GM23338 (cell line): ENCODE results near the gene CASK. TPM values are rescaled to one million over a fixed set of nuclear protein-coding genes. Genes with fewer than 3 reads are reported as not detected.

ENCODE experiments used
- ATAC-seq: fragments of 200-7000 bp; cut with Tn5 transposase; 3 replicates; pipeline ENCODE4 v1.9.1; 2020
- DNase-seq: peaks from one replicate; pipeline ENCODE4 v3.0.0-alpha.2; 2015; ENCODE audit warnings: low spot score
- H2AFZ ChIP-seq: fragments of 200-600 bp; sonication (generic); 2 replicates; pipeline ENCODE4 v1.8.0; 2016; ENCODE audit warnings: antibody characterized with exemption, mild to moderate bottlenecking, moderate library complexity
- H3F3A ChIP-seq: fragments of 200-600 bp; sonication (generic); replicated peaks from 2 replicates; pipeline ENCODE4 v1.8.0; 2017; ENCODE audit warnings: antibody characterized with exemption, mixed run types, low read depth
- H3K27ac ChIP-seq: fragments of 200-600 bp; sonication (generic); 2 replicates; pipeline ENCODE4 v1.6.1; 2016; ENCODE audit warnings: low read depth
- H3K27me3 ChIP-seq: fragments of 200-600 bp; sonication (generic); 2 replicates; pipeline ENCODE4 v1.8.0; 2016; ENCODE audit warnings: mild to moderate bottlenecking, mixed run types, moderate library complexity; ENCODE audit not compliant: insufficient read depth
- H3K36me3 ChIP-seq: fragments of 200-600 bp; sonication (generic); 2 replicates; pipeline ENCODE4 v1.8.0; 2016; ENCODE audit warnings: mild to moderate bottlenecking; ENCODE audit not compliant: insufficient read depth
- H3K4me1 ChIP-seq: fragments of 200-600 bp; sonication (generic); 2 replicates; pipeline ENCODE4 v1.8.0; 2016; ENCODE audit warnings: mild to moderate bottlenecking, moderate library complexity; ENCODE audit not compliant: insufficient read depth
- H3K4me2 ChIP-seq: fragments of 200-600 bp; sonication (generic); 2 replicates; pipeline ENCODE4 v1.7.1; 2017; ENCODE audit warnings: mixed run types
- H3K4me3 ChIP-seq: fragments of 200-600 bp; sonication (generic); 2 replicates; pipeline ENCODE4 v1.6.1; 2016; ENCODE audit warnings: mixed run types
- H3K79me2 ChIP-seq: fragments of 200-600 bp; sonication (generic); replicated peaks from 2 replicates; pipeline ENCODE4 v1.8.0; 2017; ENCODE audit warnings: mild to moderate bottlenecking; ENCODE audit not compliant: insufficient read depth
- H3K9me2 ChIP-seq: fragments of 200-600 bp; sonication (generic); 2 replicates; pipeline ENCODE4 v1.8.0; 2017; ENCODE audit not compliant: insufficient read depth
- H4K20me1 ChIP-seq: fragments of 200-600 bp; sonication (generic); replicated peaks from 2 replicates; pipeline ENCODE4 v1.8.0; 2017; ENCODE audit warnings: mild to moderate bottlenecking; ENCODE audit not compliant: insufficient read depth
- H3K27ac Mint-ChIP-seq: 2 replicates; pipeline ENCODE4 v1.8.0; 2020; ENCODE audit warnings: inconsistent platforms, mild to moderate bottlenecking, moderate library complexity, mixed read lengths
- H3K27me3 Mint-ChIP-seq: 3 replicates; pipeline ENCODE4 v1.8.0; 2022; ENCODE audit warnings: low read depth, mild to moderate bottlenecking, moderate library complexity, mixed read lengths, inconsistent platforms; ENCODE audit not compliant: insufficient read depth, poor library complexity
- H3K36me3 Mint-ChIP-seq: 3 replicates; pipeline ENCODE4 v1.8.0; 2021; ENCODE audit warnings: low read depth, mild to moderate bottlenecking, inconsistent platforms, moderate library complexity, mixed read lengths
- H3K4me1 Mint-ChIP-seq: 3 replicates; pipeline ENCODE4 v1.8.0; 2020; ENCODE audit warnings: mild to moderate bottlenecking, inconsistent platforms, mixed read lengths
- H3K4me3 Mint-ChIP-seq: 3 replicates; pipeline ENCODE4 v1.8.0; 2021; ENCODE audit warnings: moderate library complexity, mild to moderate bottlenecking, inconsistent platforms, mixed read lengths
- H3K9me3 Mint-ChIP-seq: 3 replicates; pipeline ENCODE4 v1.8.0; 2020; ENCODE audit warnings: moderate library complexity, mild to moderate bottlenecking, inconsistent platforms, mixed read lengths
- CREB1 ChIP-seq: fragments of 250-450 bp; sonication (Bioruptor Pico); IDR thresholded peaks from 2 replicates; pipeline ENCODE4 v1.5.0; 2020; ENCODE audit warnings: low read depth, mild to moderate bottlenecking, moderate library complexity
- EZH2 ChIP-seq: fragments of 200-600 bp; sonication (generic); IDR thresholded peaks from one replicate; pipeline ENCODE4 v1.8.0; 2017; ENCODE audit warnings: antibody characterized with exemption, mild to moderate bottlenecking, low read depth; ENCODE audit not compliant: unreplicated experiment
- EZH2phosphoT487 ChIP-seq: fragments of 200-600 bp; sonication (generic); IDR thresholded peaks from one replicate; pipeline ENCODE4 v1.8.1; 2018; ENCODE audit warnings: antibody characterized with exemption; ENCODE audit not compliant: unreplicated experiment
- JUNB ChIP-seq: IDR thresholded peaks from one replicate; pipeline ENCODE4 v1.6.1; 2016; ENCODE audit warnings: antibody characterized with exemption; ENCODE audit not compliant: unreplicated experiment
- NANOG ChIP-seq: IDR thresholded peaks from 2 replicates; pipeline ENCODE4 v1.6.1; 2016; ENCODE audit warnings: antibody characterized with exemption, borderline replicate concordance
- ZNF114 ChIP-seq: fragments of 250-450 bp; sonication (Bioruptor Pico); IDR thresholded peaks from 2 replicates; pipeline ENCODE4 v1.5.0; 2020; ENCODE audit warnings: mild to moderate bottlenecking, moderate library complexity
- ZNF331 ChIP-seq: fragments of 250-450 bp; sonication (Bioruptor Pico); IDR thresholded peaks from 2 replicates; pipeline ENCODE4 v1.5.0; 2020; ENCODE audit warnings: low read depth, mild to moderate bottlenecking, moderate library complexity
- polyA plus RNA-seq: library from polyadenylated mRNA; unstranded; fragments of >200 nt; fragmentation: Nextera tagmentation; extraction: Ambion mirVana; gene quantifications from 2 replicates; pipeline ENCODE4 v1.2.1, GENCODE V29; 2016
- total RNA-seq: library from RNA; depleted of rRNA; stranded (reverse); fragments of >200 nt; shearing (Covaris generic); gene quantifications from 2 replicates; pipeline ENCODE4 v1.2.3, GENCODE V29; 2014
- TF ChIP-seq, protein P1 (sequence below): fragments of 250-450 bp; sonication (Bioruptor Pico); IDR thresholded peaks from 2 replicates; pipeline ENCODE4 v1.5.0; 2020; ENCODE audit warnings: mild to moderate bottlenecking, moderate library complexity
- TF ChIP-seq, protein P2 (sequence below), 2 experiments: fragments of 200-600 bp in 1 of 2; sonication (generic) in 1 of 2; conservative IDR thresholded peaks; 2 replicates each; pipeline versions ENCODE4 v1.5.1 to v1.6.1; 2016 to 2017; ENCODE audit warnings: antibody characterized with exemption in 2 of 2, low read depth in 2 of 2, mild to moderate bottlenecking in 2 of 2, moderate library complexity in 1 of 2
- TF ChIP-seq, protein P3 (sequence below): IDR thresholded peaks from 2 replicates; pipeline ENCODE4 v1.6.1; 2016; ENCODE audit warnings: antibody characterized with exemption
- TF ChIP-seq, protein P4 (sequence below): IDR thresholded peaks from one replicate; pipeline ENCODE4 v1.6.1; 2018; ENCODE audit warnings: antibody characterized with exemption; ENCODE audit not compliant: unreplicated experiment

Gene CASK
- total and polyA plus RNA-seq, 2 experiments from 2014 or later: 15.3 to 44.4 TPM

DNA sequence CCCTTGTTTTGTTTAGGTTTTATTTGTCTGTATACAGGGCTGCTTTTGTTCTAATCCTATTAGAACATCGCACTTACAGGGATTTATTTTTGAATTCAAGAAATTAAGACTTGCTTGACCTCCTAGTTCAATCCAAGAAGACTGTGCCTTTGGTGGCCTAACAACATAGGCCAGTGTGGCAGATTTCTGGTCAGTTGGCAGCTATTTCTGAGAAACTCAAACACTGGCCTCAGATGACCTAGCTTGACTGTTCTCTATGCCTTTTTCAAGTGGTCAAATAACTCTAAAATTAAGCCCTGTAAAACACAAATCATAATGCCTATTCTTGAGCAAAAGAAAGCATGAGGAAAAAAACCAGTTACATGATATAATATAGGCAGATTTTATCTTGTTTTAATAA lies 323.8 kb downstream of the CASK start:
- Mint-ChIP-seq H3K4me1 (peaks cover 25% of the 10 kb centered on the region), H3K4me3 (no peak overlapping the region), H3K36me3 (0 out of 3 replicates have a peak, but pooled peaks cover 4% of the 10 kb centered on the region), H3K27me3 (no peaks in the 10 kb centered on the region), H3K9me3 (no peaks in the 10 kb centered on the region), H3K27ac (no peak overlapping the region)
- ATAC-seq (no peak), DNase-seq (no peak)
- Histone ChIP-seq H2AFZ (no peak overlapping the region), H3K9me2 (no peaks in the 10 kb centered on the region; the same call in 1 of the 2 replicates), H3K4me2 (no peak overlapping the region), H4K20me1 (no peaks in the 10 kb centered on the region), H3K27me3 (no peaks in the 10 kb centered on the region), H3K4me1 (peaks cover 19% of the 10 kb centered on the region), H3K79me2 (no peaks in the 10 kb centered on the region), H3K4me3 (no peak overlapping the region), H3K27ac (no peak overlapping the region), H3K36me3 (no peaks in the 10 kb centered on the region), H3F3A (no peaks in the 10 kb centered on the region)
- TF ChIP-seq ZNF331 (CRISPR knock-in tag) (no peak), ZNF114 (CRISPR knock-in tag) (no peak), EZH2 (no peak), CREB1 (CRISPR knock-in tag) (no peak), JUNB (no peak), EZH2phosphoT487 (no peak), NANOG (no peak)
- TF ChIP-seq, protein P1, sequence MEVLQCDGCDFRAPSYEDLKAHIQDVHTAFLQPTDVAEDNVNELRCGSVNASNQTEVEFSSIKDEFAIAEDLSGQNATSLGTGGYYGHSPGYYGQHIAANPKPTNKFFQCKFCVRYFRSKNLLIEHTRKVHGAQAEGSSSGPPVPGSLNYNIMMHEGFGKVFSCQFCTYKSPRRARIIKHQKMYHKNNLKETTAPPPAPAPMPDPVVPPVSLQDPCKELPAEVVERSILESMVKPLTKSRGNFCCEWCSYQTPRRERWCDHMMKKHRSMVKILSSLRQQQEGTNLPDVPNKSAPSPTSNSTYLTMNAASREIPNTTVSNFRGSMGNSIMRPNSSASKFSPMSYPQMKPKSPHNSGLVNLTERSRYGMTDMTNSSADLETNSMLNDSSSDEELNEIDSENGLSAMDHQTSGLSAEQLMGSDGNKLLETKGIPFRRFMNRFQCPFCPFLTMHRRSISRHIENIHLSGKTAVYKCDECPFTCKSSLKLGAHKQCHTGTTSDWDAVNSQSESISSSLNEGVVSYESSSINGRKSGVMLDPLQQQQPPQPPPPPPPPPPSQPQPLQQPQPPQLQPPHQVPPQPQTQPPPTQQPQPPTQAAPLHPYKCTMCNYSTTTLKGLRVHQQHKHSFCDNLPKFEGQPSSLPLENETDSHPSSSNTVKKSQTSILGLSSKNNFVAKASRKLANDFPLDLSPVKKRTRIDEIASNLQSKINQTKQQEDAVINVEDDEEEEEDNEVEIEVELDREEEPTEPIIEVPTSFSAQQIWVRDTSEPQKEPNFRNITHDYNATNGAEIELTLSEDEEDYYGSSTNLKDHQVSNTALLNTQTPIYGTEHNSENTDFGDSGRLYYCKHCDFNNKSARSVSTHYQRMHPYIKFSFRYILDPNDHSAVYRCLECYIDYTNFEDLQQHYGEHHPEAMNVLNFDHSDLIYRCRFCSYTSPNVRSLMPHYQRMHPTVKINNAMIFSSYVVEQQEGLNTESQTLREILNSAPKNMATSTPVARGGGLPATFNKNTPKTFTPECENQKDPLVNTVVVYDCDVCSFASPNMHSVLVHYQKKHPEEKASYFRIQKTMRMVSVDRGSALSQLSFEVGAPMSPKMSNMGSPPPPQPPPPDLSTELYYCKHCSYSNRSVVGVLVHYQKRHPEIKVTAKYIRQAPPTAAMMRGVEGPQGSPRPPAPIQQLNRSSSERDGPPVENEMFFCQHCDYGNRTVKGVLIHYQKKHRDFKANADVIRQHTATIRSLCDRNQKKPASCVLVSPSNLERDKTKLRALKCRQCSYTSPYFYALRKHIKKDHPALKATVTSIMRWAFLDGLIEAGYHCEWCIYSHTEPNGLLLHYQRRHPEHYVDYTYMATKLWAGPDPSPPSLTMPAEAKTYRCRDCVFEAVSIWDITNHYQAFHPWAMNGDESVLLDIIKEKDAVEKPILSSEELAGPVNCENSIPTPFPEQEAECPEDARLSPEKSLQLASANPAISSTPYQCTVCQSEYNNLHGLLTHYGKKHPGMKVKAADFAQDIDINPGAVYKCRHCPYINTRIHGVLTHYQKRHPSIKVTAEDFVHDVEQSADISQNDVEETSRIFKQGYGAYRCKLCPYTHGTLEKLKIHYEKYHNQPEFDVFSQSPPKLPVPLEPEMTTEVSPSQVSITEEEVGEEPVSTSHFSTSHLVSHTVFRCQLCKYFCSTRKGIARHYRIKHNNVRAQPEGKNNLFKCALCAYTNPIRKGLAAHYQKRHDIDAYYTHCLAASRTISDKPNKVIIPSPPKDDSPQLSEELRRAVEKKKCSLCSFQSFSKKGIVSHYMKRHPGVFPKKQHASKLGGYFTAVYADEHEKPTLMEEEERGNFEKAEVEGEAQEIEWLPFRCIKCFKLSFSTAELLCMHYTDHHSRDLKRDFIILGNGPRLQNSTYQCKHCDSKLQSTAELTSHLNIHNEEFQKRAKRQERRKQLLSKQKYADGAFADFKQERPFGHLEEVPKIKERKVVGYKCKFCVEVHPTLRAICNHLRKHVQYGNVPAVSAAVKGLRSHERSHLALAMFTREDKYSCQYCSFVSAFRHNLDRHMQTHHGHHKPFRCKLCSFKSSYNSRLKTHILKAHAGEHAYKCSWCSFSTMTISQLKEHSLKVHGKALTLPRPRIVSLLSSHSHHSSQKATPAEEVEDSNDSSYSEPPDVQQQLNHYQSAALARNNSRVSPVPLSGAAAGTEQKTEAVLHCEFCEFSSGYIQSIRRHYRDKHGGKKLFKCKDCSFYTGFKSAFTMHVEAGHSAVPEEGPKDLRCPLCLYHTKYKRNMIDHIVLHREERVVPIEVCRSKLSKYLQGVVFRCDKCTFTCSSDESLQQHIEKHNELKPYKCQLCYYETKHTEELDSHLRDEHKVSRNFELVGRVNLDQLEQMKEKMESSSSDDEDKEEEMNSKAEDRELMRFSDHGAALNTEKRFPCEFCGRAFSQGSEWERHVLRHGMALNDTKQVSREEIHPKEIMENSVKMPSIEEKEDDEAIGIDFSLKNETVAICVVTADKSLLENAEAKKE (CRISPR knock-in tag): no peak
- TF ChIP-seq, protein P2, sequence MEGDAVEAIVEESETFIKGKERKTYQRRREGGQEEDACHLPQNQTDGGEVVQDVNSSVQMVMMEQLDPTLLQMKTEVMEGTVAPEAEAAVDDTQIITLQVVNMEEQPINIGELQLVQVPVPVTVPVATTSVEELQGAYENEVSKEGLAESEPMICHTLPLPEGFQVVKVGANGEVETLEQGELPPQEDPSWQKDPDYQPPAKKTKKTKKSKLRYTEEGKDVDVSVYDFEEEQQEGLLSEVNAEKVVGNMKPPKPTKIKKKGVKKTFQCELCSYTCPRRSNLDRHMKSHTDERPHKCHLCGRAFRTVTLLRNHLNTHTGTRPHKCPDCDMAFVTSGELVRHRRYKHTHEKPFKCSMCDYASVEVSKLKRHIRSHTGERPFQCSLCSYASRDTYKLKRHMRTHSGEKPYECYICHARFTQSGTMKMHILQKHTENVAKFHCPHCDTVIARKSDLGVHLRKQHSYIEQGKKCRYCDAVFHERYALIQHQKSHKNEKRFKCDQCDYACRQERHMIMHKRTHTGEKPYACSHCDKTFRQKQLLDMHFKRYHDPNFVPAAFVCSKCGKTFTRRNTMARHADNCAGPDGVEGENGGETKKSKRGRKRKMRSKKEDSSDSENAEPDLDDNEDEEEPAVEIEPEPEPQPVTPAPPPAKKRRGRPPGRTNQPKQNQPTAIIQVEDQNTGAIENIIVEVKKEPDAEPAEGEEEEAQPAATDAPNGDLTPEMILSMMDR (conservative IDR thresholded peaks at IDR 0.05; ENCODE audit: low read depth in 2 of 2): no peak
- TF ChIP-seq, protein P3, sequence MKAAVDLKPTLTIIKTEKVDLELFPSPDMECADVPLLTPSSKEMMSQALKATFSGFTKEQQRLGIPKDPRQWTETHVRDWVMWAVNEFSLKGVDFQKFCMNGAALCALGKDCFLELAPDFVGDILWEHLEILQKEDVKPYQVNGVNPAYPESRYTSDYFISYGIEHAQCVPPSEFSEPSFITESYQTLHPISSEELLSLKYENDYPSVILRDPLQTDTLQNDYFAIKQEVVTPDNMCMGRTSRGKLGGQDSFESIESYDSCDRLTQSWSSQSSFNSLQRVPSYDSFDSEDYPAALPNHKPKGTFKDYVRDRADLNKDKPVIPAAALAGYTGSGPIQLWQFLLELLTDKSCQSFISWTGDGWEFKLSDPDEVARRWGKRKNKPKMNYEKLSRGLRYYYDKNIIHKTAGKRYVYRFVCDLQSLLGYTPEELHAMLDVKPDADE: no peak
- TF ChIP-seq, protein P4, sequence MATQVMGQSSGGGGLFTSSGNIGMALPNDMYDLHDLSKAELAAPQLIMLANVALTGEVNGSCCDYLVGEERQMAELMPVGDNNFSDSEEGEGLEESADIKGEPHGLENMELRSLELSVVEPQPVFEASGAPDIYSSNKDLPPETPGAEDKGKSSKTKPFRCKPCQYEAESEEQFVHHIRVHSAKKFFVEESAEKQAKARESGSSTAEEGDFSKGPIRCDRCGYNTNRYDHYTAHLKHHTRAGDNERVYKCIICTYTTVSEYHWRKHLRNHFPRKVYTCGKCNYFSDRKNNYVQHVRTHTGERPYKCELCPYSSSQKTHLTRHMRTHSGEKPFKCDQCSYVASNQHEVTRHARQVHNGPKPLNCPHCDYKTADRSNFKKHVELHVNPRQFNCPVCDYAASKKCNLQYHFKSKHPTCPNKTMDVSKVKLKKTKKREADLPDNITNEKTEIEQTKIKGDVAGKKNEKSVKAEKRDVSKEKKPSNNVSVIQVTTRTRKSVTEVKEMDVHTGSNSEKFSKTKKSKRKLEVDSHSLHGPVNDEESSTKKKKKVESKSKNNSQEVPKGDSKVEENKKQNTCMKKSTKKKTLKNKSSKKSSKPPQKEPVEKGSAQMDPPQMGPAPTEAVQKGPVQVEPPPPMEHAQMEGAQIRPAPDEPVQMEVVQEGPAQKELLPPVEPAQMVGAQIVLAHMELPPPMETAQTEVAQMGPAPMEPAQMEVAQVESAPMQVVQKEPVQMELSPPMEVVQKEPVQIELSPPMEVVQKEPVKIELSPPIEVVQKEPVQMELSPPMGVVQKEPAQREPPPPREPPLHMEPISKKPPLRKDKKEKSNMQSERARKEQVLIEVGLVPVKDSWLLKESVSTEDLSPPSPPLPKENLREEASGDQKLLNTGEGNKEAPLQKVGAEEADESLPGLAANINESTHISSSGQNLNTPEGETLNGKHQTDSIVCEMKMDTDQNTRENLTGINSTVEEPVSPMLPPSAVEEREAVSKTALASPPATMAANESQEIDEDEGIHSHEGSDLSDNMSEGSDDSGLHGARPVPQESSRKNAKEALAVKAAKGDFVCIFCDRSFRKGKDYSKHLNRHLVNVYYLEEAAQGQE: no peak
